ENCODE measurements around the gene PCDHA2.
"Not testable (repeated sequence)": the region's sequence is repeated elsewhere in the genome, so short reads cannot be mapped to it uniquely, and the experiment has no call there.

Gene PCDHA2

DNA sequence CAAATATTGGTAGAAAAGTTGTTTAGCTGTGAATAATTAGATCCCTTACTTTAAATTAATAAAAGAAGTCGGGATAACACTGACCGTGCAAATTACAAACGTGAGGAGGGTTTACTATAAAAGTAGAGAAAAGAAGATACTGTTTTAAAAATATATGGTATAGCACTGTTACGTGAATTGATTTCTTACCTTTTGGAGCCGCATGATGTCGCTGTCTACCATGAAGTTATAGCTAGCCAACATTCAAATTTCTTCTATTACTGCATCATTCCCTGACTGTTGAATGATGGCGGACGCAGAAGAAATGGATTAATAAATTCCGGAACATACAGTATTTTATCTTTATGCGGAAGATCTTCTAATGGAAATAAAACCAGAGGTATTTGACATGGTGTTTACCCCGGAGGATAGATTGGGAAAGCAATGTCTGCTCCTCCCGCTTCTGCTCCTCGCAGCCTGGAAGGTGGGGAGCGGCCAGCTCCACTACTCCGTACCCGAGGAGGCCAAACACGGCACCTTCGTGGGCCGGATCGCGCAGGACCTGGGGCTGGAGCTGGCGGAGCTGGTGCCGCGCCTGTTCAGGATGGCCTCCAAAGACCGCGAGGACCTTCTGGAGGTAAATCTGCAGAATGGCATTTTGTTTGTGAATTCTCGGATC is 33.2 kb downstream of the PCDHA2 start, which contains the start of gene PCDHA6:
Gene PCDHA6 (plus strand): TSS at position 257 of the 658 bp plus-strand sequence. CDS start 132 bp downstream, at position 389.
- H2BK5ac ChIP-seq (ENCODE audit: low read length) = no peak within 1 kb of the TSS
- peaks cover 8% of the 10 kb centered on the region for H3K79me1 ChIP-seq (ENCODE audit: low read depth, low read length)
- no peak within 1 kb of the TSS for H3K4ac ChIP-seq (ENCODE audit: low read length)
- peaks cover 15 to 51% of the 10 kb centered on the region in 2 donors for H3K9me3 ChIP-seq (replicated peaks in 1 of 2; ENCODE audit: control insufficient read depth in 2 of 2, insufficient read depth in 1 of 2, low read depth in 1 of 2, low read length in 2 of 2)
- H3K36me3 ChIP-seq (replicated peaks in 1 of 2; ENCODE audit: control insufficient read depth in 2 of 2, insufficient read depth in 2 of 2, low read length in 2 of 2) = peaks cover 5 to 42% of the 10 kb centered on the region in 2 donors
- H4K91ac ChIP-seq (ENCODE audit: low read depth, low read length, poor library complexity) = no peak within 1 kb of the TSS
- H3K27ac ChIP-seq (replicated peaks; ENCODE audit: low read length) = no peak within 1 kb of the TSS
- no peak for DNase-seq (ENCODE audit: low spot score)
- H2BK15ac ChIP-seq (ENCODE audit: low read length) = no peak within 1 kb of the TSS
- H3K27me3 ChIP-seq (ENCODE audit: control insufficient read depth in 3 of 3, insufficient read depth in 3 of 3, low read depth in 1 of 3, low read length in 3 of 3) = no peaks in the 10 kb centered on the region
- H2BK12ac ChIP-seq (ENCODE audit: low read length) = no peak within 1 kb of the TSS
- H3K23ac ChIP-seq (ENCODE audit: low read depth, low read length, poor library complexity) = no peak within 1 kb of the TSS
- no peak within 1 kb of the TSS for H4K8ac ChIP-seq (ENCODE audit: low read depth, low read length)
- no peak within 1 kb of the TSS for H2AK5ac ChIP-seq (ENCODE audit: low read depth, low read length)
- WGBS, 2 donors (ENCODE audit: extremely low coverage in 2 of 2, insufficient read length in 2 of 2, insufficient replicate concordance in 1 of 2) = no CpG with 5 or more reads among the region's 27 CpGs
- peak within 1 kb of the TSS; percentile 65 to 88 for H3K4me3 ChIP-seq (ENCODE audit: low read length in 2 of 2)
- no peak within 1 kb of the TSS for H3K18ac ChIP-seq (ENCODE audit: low read length)
- no peak within 1 kb of the TSS for H2BK120ac ChIP-seq (ENCODE audit: low read depth, low read length)
- H3K4me2 ChIP-seq (ENCODE audit: insufficient read depth, low read length, poor library complexity, severe bottlenecking) = peak within 1 kb of the TSS; percentile 33
- H3K14ac ChIP-seq (ENCODE audit: low read length) = peak within 1 kb of the TSS; percentile 82
- H2AFZ ChIP-seq (ENCODE audit: low read length) = peak within 1 kb of the TSS; percentile 86
- no peaks in the 10 kb centered on the region for H3K4me1 ChIP-seq (ENCODE audit: control insufficient read depth in 2 of 2, insufficient read depth in 1 of 2, low read depth in 1 of 2, low read length in 2 of 2)
- peak within 1 kb of the TSS; percentile 90 for H3K9ac ChIP-seq (ENCODE audit: low read depth, low read length, poor library complexity)

- no peak overlapping the region for H2BK120ac ChIP-seq (ENCODE audit: low read depth, low read length)
- H3K4ac ChIP-seq (ENCODE audit: low read length) = no peak overlapping the region
- WGBS, 2 donors (ENCODE audit: extremely low coverage in 2 of 2, insufficient read length in 2 of 2, insufficient replicate concordance in 1 of 2) = no CpG with 5 or more reads among the region's 18 CpGs
- no peak overlapping the region for H3K18ac ChIP-seq (ENCODE audit: low read length)
- no peak overlapping the region for H4K8ac ChIP-seq (ENCODE audit: low read depth, low read length)
- H3K79me1 ChIP-seq (ENCODE audit: low read depth, low read length) = peaks cover 8% of the 10 kb centered on the region
- H3K23ac ChIP-seq (ENCODE audit: low read depth, low read length, poor library complexity) = no peak overlapping the region
- H3K4me3 ChIP-seq (ENCODE audit: low read length in 2 of 2) = peak overlapping the region; percentile 65 to 88
- H2BK12ac ChIP-seq (ENCODE audit: low read length) = no peak overlapping the region
- no peaks in the 10 kb centered on the region for H3K27me3 ChIP-seq (ENCODE audit: control insufficient read depth in 3 of 3, insufficient read depth in 3 of 3, low read depth in 1 of 3, low read length in 3 of 3)
- H3K4me2 ChIP-seq (ENCODE audit: insufficient read depth, low read length, poor library complexity, severe bottlenecking) = no peak overlapping the region
- no peak overlapping the region for H2AK5ac ChIP-seq (ENCODE audit: low read depth, low read length)
- H3K36me3 ChIP-seq (replicated peaks in 1 of 2; ENCODE audit: control insufficient read depth in 2 of 2, insufficient read depth in 2 of 2, low read length in 2 of 2) = peaks cover 5 to 44% of the 10 kb centered on the region in 2 donors
- peak overlapping the region; percentile 86 for H2AFZ ChIP-seq (ENCODE audit: low read length)
- H3K4me1 ChIP-seq (ENCODE audit: control insufficient read depth in 2 of 2, insufficient read depth in 1 of 2, low read depth in 1 of 2, low read length in 2 of 2) = no peaks in the 10 kb centered on the region
- no peak overlapping the region for H4K91ac ChIP-seq (ENCODE audit: low read depth, low read length, poor library complexity)
- H3K14ac ChIP-seq (ENCODE audit: low read length) = no peak overlapping the region
- DNase-seq (ENCODE audit: low spot score) = no peak
- no peak overlapping the region for H3K27ac ChIP-seq (replicated peaks; ENCODE audit: low read length)
- H2BK5ac ChIP-seq (ENCODE audit: low read length) = no peak overlapping the region
- no peak overlapping the region for H2BK15ac ChIP-seq (ENCODE audit: low read length)
- H3K9me3 ChIP-seq (replicated peaks in 1 of 2; ENCODE audit: control insufficient read depth in 2 of 2, insufficient read depth in 1 of 2, low read depth in 1 of 2, low read length in 2 of 2) = peaks cover 14 to 53% of the 10 kb centered on the region in 2 donors
- H3K9ac ChIP-seq (ENCODE audit: low read depth, low read length, poor library complexity) = no peak overlapping the region
Observed at GRCh38 chr5:140828362-140828737, 33.7 kb downstream of the PCDHA2 start.

- not testable (repeated sequence) for H3K23ac ChIP-seq (ENCODE audit: low read depth, low read length, poor library complexity); H4K91ac ChIP-seq (ENCODE audit: low read depth, low read length, poor library complexity); H2AK5ac ChIP-seq (ENCODE audit: low read depth, low read length); H3K27ac ChIP-seq (replicated peaks; ENCODE audit: low read length); H4K8ac ChIP-seq (ENCODE audit: low read depth, low read length); H3K14ac ChIP-seq (ENCODE audit: low read length); H3K4me1 ChIP-seq (ENCODE audit: control insufficient read depth in 2 of 2, insufficient read depth in 1 of 2, low read depth in 1 of 2, low read length in 2 of 2); H3K79me1 ChIP-seq (ENCODE audit: low read depth, low read length); DNase-seq (ENCODE audit: low spot score); H2AFZ ChIP-seq (ENCODE audit: low read length); H3K27me3 ChIP-seq (ENCODE audit: control insufficient read depth in 3 of 3, insufficient read depth in 3 of 3, low read depth in 1 of 3, low read length in 3 of 3); H3K4ac ChIP-seq (ENCODE audit: low read length); H2BK15ac ChIP-seq (ENCODE audit: low read length); H3K4me2 ChIP-seq (ENCODE audit: insufficient read depth, low read length, poor library complexity, severe bottlenecking); H2BK12ac ChIP-seq (ENCODE audit: low read length)
- Histone ChIP-seq H2BK120ac (ENCODE audit: low read depth, low read length) (peak overlapping the region; percentile 47), H3K36me3 (replicated peaks in 1 of 2; ENCODE audit: control insufficient read depth in 2 of 2, insufficient read depth in 2 of 2, low read length in 2 of 2) (peaks cover 4 to 40% of the 10 kb centered on the region in 2 donors), H2BK5ac (ENCODE audit: low read length) (peak overlapping the region; percentile 5), H3K9ac (ENCODE audit: low read depth, low read length, poor library complexity) (peak overlapping the region; percentile 44), H3K18ac (ENCODE audit: low read length) (peak overlapping the region; percentile 4), H3K4me3 (ENCODE audit: low read length in 2 of 2) (peak overlapping the region in 1 of 2 donors; percentile 3), H3K9me3 (replicated peaks in 1 of 2; ENCODE audit: control insufficient read depth in 2 of 2, insufficient read depth in 1 of 2, low read depth in 1 of 2, low read length in 2 of 2) (peaks cover 9 to 54% of the 10 kb centered on the region in 2 donors)
- no CpG with 5 or more reads among the region's 106 CpGs for WGBS, 2 donors (ENCODE audit: extremely low coverage in 2 of 2, insufficient read length in 2 of 2, insufficient replicate concordance in 1 of 2)
Observed at GRCh38 chr5:140829511-140830501, 35.2 kb downstream of the PCDHA2 start.

DNA sequence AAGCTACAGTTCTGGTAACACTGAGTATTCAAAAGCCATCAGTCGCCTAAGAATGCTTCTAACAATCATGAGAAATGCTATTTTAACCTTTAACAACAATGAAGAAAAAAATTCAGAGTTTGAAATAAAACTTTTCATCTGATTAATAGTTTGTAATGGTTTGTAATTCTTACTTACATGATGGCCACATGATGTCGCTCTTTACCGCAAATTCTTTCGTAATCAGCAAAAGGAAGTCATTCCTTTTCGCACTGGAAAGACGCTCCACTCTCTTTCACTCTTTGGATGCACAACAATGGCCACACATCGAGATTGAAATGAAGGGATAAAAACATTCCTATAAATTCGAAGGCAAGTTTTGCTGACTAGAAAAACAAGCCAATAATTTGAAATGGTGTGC is 39.3 kb downstream of the PCDHA2 start, which contains the start of gene PCDHA7:
Gene PCDHA7 (plus strand): TSS at position 277 of the 400 bp plus-strand sequence. CDS start 115 bp downstream, at position 392.
- H2BK120ac ChIP-seq (ENCODE audit: low read depth, low read length) = no peak within 1 kb of the TSS
- H3K27me3 ChIP-seq (ENCODE audit: control insufficient read depth in 3 of 3, insufficient read depth in 3 of 3, low read depth in 1 of 3, low read length in 3 of 3) = no peaks in the 10 kb centered on the region
- H3K23ac ChIP-seq (ENCODE audit: low read depth, low read length, poor library complexity) = no peak within 1 kb of the TSS
- WGBS, 2 donors (ENCODE audit: extremely low coverage in 2 of 2, insufficient read length in 2 of 2, insufficient replicate concordance in 1 of 2) = no CpG with 5 or more reads among the region's 8 CpGs
- H3K4ac ChIP-seq (ENCODE audit: low read length) = no peak within 1 kb of the TSS
- no peak within 1 kb of the TSS for H2BK15ac ChIP-seq (ENCODE audit: low read length)
- no peak within 1 kb of the TSS for H3K9ac ChIP-seq (ENCODE audit: low read depth, low read length, poor library complexity)
- no peak within 1 kb of the TSS for H3K4me2 ChIP-seq (ENCODE audit: insufficient read depth, low read length, poor library complexity, severe bottlenecking)
- no peak for DNase-seq (ENCODE audit: low spot score)
- no peak within 1 kb of the TSS for H4K8ac ChIP-seq (ENCODE audit: low read depth, low read length)
- no peaks in the 10 kb centered on the region for H3K4me1 ChIP-seq (ENCODE audit: control insufficient read depth in 2 of 2, insufficient read depth in 1 of 2, low read depth in 1 of 2, low read length in 2 of 2)
- no peak within 1 kb of the TSS for H4K91ac ChIP-seq (ENCODE audit: low read depth, low read length, poor library complexity)
- H3K27ac ChIP-seq (replicated peaks; ENCODE audit: low read length) = no peak within 1 kb of the TSS
- no peak within 1 kb of the TSS for H3K4me3 ChIP-seq (ENCODE audit: low read length in 2 of 2)
- no peak within 1 kb of the TSS for H2AFZ ChIP-seq (ENCODE audit: low read length)
- H2BK5ac ChIP-seq (ENCODE audit: low read length) = no peak within 1 kb of the TSS
- no peak within 1 kb of the TSS for H2AK5ac ChIP-seq (ENCODE audit: low read depth, low read length)
- H3K14ac ChIP-seq (ENCODE audit: low read length) = no peak within 1 kb of the TSS
- H2BK12ac ChIP-seq (ENCODE audit: low read length) = no peak within 1 kb of the TSS
- no peak within 1 kb of the TSS for H3K18ac ChIP-seq (ENCODE audit: low read length)
- H3K36me3 ChIP-seq (replicated peaks in 1 of 2; ENCODE audit: control insufficient read depth in 2 of 2, insufficient read depth in 2 of 2, low read length in 2 of 2) = peaks cover 12 to 51% of the 10 kb centered on the region in 2 donors
- H3K9me3 ChIP-seq (replicated peaks in 1 of 2; ENCODE audit: control insufficient read depth in 2 of 2, insufficient read depth in 1 of 2, low read depth in 1 of 2, low read length in 2 of 2) = peaks cover 16 to 78% of the 10 kb centered on the region in 2 donors
- peaks cover 5% of the 10 kb centered on the region for H3K79me1 ChIP-seq (ENCODE audit: low read depth, low read length)
